ENCODE results near the gene TBC1D10A. TPM values are rescaled to one million over a fixed set of nuclear protein-coding genes. Genes with fewer than 3 reads are reported as not detected.

Gene TBC1D10A
- total RNA-seq, 1 experiment from 2014 or later = 18.6 TPM

DNA sequence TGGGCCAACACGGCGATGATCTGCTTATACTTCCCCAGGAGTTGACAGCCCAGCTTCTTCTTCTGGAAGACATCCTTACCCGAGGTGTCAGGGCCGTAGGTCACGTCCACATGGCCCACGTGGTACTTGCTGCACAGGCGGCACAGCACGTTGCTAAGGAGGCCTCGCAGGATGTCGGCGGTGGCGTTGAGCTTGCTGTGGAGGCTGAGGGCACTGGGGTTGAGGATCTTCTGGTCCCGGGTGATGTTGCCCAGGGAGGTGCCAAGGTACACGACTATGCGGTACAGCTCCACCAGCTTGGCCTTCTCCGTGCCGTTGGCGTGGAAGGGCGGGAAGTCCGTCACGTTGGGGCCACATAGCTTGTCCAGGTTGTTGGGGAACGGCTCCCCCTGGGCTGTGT, 83.1 kb downstream of the TBC1D10A start:
- H3K36me3 ChIP-seq (ENCODE audit: control insufficient read depth in 1 of 2, insufficient read depth in 2 of 2, low read length in 2 of 2) = peaks cover 4 to 36% of the 10 kb centered on the region in 2 experiments; a peak in 3 of 4 replicates
- POLR2A ChIA-PET = interaction anchor here (0.9 to 1.2 kb wide), 3 partner anchors 13 to 63 kb away, joined by 3 read pairs; no protein-coding TSS in a partner anchor
- H3K4me1 ChIP-seq (ENCODE audit: control insufficient read depth in 1 of 2, insufficient read depth in 2 of 2, low read length in 2 of 2) = peaks cover 44 to 100% of the 10 kb centered on the region in 2 experiments
- RAD21 ChIA-PET (ENCODE audit: low non-redundant PET in 1 of 2, low total read pairs in 2 of 2, uncharacterized antibody in 2 of 2, unreplicated experiment in 2 of 2) = interaction anchor here in 1 of 2 experiments (1.4 kb wide), 1 partner anchor 31 kb away, joined by 3 read pairs; no protein-coding TSS in a partner anchor
- BruUV-seq (replicated peaks) = no TSS peak
- H3K27me3 ChIP-seq (ENCODE audit: insufficient read depth, low read length) = no peaks in the 10 kb centered on the region
- DNase-seq (ENCODE audit: low read depth, low spot score) = no peak
- intact Hi-C loops (cut with micrococcal nuclease) = no loop called here
- H3K27ac ChIP-seq (ENCODE audit: low read depth, low read length) = peak overlapping the region; percentile 85; the same call in 1 of the 2 replicates
- H3K4me2 ChIP-seq (ENCODE audit: low read length) = no peak overlapping the region
- no peaks in the 10 kb centered on the region for H3K9me2 ChIP-seq (ENCODE audit: insufficient read depth)
- peaks cover 54% of the 10 kb centered on the region; the same call in 1 of the 2 replicates for H3K79me2 ChIP-seq (ENCODE audit: insufficient read depth, low read length)
- no peaks in the 10 kb centered on the region for H3K9me3 ChIP-seq (ENCODE audit: control insufficient read depth in 1 of 2, insufficient read depth in 1 of 2, low read depth in 1 of 2, low read length in 2 of 2)
- H3K9ac ChIP-seq (ENCODE audit: low read length) = no peak overlapping the region
- H3K4me3 ChIP-seq (replicated peaks in 1 of 2; ENCODE audit: low read depth in 1 of 2, low read length in 2 of 2) = no peak overlapping the region
- ATAC-seq = no peak
- CTCF ChIA-PET = no interaction called here
- H4K20me1 ChIP-seq (ENCODE audit: insufficient read depth) = no peaks in the 10 kb centered on the region
- no peak for TF ChIP-seq EZH2 (IDR thresholded peaks at IDR 0.05)
- H2AFZ ChIP-seq (ENCODE audit: low read depth, low read length, poor library complexity, severe bottlenecking) = no peak overlapping the region

Other genes starting within 250 kb of the TBC1D10A start
- gene HORMAD2, start 246.5 kb downstream of the TBC1D10A start, total RNA-seq (2021; ENCODE audit: unreplicated experiment) = not detected
- 75.4 TPM for gene LIF, start 80.2 kb downstream of the TBC1D10A start, total RNA-seq (2021; ENCODE audit: unreplicated experiment)
- not detected for gene OSM, start 60.1 kb downstream of the TBC1D10A start, total RNA-seq (2021; ENCODE audit: unreplicated experiment)
- 6.5 TPM for gene CASTOR1, start 37.4 kb downstream of the TBC1D10A start, total RNA-seq (2021; ENCODE audit: unreplicated experiment)
- 230 TPM for gene SF3A1, start 30.0 kb upstream of the TBC1D10A start, total RNA-seq (2021; ENCODE audit: unreplicated experiment)
- 2.1 TPM for gene CCDC157, start 30.1 kb upstream of the TBC1D10A start, total RNA-seq (2021; ENCODE audit: unreplicated experiment)
- 20.2 TPM for gene RNF215, start 60.5 kb upstream of the TBC1D10A start, total RNA-seq (2021; ENCODE audit: unreplicated experiment)
- 33.5 TPM for gene SEC14L2, start 70.1 kb upstream of the TBC1D10A start, total RNA-seq (2021; ENCODE audit: unreplicated experiment)
- 36.1 TPM for gene MTFP1, start 98.8 kb upstream of the TBC1D10A start, total RNA-seq (2021; ENCODE audit: unreplicated experiment)
- not detected for gene SEC14L3, start 145.1 kb upstream of the TBC1D10A start, total RNA-seq (2021; ENCODE audit: unreplicated experiment)
- 12.7 TPM for gene SEC14L4, start 178.8 kb upstream of the TBC1D10A start, total RNA-seq (2021; ENCODE audit: unreplicated experiment)
- gene SEC14L6, start 219.8 kb upstream of the TBC1D10A start, total RNA-seq (2021; ENCODE audit: unreplicated experiment) = not detected
- gene GAL3ST1, start 247.7 kb upstream of the TBC1D10A start, total RNA-seq (2021; ENCODE audit: unreplicated experiment) = 2.1 TPM

All from HCT116 (cell line).